Endothelial cell of umbilical vein (primary cell): Measurements from ENCODE around the gene CDH23. TPM values are rescaled to one million over a fixed set of nuclear protein-coding genes. Genes with fewer than 3 reads are reported as not detected.

Experiments used
- BruUV-seq: library from RNA; stranded (reverse); fragments of 400-500 nt; replicated peaks from 2 replicates; lab custom pipeline; 2021; lab: Mats Ljungman, UMichigan
- CTCF ChIA-PET: fragments of 300-600, 350-600 bp; sonication (Branson Sonifier 250); formaldehyde crosslinking; loops from one replicate; lab custom pipeline; 2021; ENCODE audit warnings: antibody characterized with exemption, inconsistent platforms; lab: Charles Lee
- POLR2A ChIA-PET: fragments of 300-600, 350-600 bp; sonication (Branson Sonifier 250); formaldehyde crosslinking; loops from one replicate; lab custom pipeline; 2021; ENCODE audit warnings: antibody characterized with exemption, inconsistent platforms; lab: Charles Lee
- DNase-seq: peaks from one replicate; pipeline ENCODE4 v3.0.0-alpha.2; 2011; ENCODE audit warnings: low read depth, low spot score
- FAIRE-seq: peaks from 2 replicates; lab custom pipeline; 2011; peaks lifted over from hg19 to GRCh38; lab: Jason Lieb, UNC
- H2AFZ ChIP-seq: 2 replicates; pipeline ENCODE4 v1.6.0; 2012; ENCODE audit warnings: low read depth, low read length, control low read depth, inconsistent platforms
- H3K27ac ChIP-seq: 2 replicates; pipeline ENCODE4 v1.5.1; 2011; ENCODE audit warnings: low read depth, mild to moderate bottlenecking, control low read depth, low read length, moderate library complexity; ENCODE audit not compliant: insufficient read depth
- H3K27me3 ChIP-seq, 2 experiments: 2 replicates each; pipeline versions ENCODE4 v1.6.0 to v1.6.1; 2011; ENCODE audit warnings: low read length in 2 of 2, mixed read lengths in 1 of 2; ENCODE audit not compliant: control insufficient read depth in 2 of 2, insufficient read depth in 2 of 2
- H3K36me3 ChIP-seq, 2 experiments: 2 replicates in 1 of 2; 3 replicates in 1 of 2; pipeline ENCODE4 v1.5.1; 2011; ENCODE audit warnings: low read length in 2 of 2, mild to moderate bottlenecking in 1 of 2, moderate library complexity in 1 of 2; ENCODE audit not compliant: control insufficient read depth in 2 of 2, insufficient read depth in 2 of 2; ENCODE audit errors: extremely low read depth in 1 of 2
- H3K4me1 ChIP-seq: 3 replicates; pipeline ENCODE4 v1.5.1; 2011; ENCODE audit warnings: mild to moderate bottlenecking, low read length; ENCODE audit not compliant: control insufficient read depth, insufficient read depth; ENCODE audit errors: extremely low read depth
- H3K4me2 ChIP-seq: 2 replicates; pipeline ENCODE4 v1.6.1; 2011; ENCODE audit warnings: low read length, control low read depth, mixed read lengths; ENCODE audit not compliant: insufficient read depth
- H3K4me3 ChIP-seq, 3 experiments: fragments of 200-600 bp in 1 of 3; sonication (generic), shearing (Covaris generic) in 1 of 3; replicated peaks in 1 of 3; 2 replicates each; pipeline ENCODE4 v1.5.1; 2011 to 2016; ENCODE audit warnings: control low read depth in 3 of 3, low read length in 3 of 3, mild to moderate bottlenecking in 2 of 3, inconsistent platforms in 1 of 3, low read depth in 1 of 3, moderate library complexity in 1 of 3; ENCODE audit not compliant: insufficient read depth in 1 of 3
- H3K79me2 ChIP-seq: 2 replicates; pipeline ENCODE4 v1.6.0; 2012; ENCODE audit warnings: low read length, inconsistent platforms; ENCODE audit not compliant: control insufficient read depth, insufficient read depth
- H3K9ac ChIP-seq: replicated peaks from 2 replicates; pipeline ENCODE3; 2011; ENCODE audit warnings: low read length, control low read depth; ENCODE audit not compliant: insufficient read depth; ENCODE audit errors: extremely low read depth
- H3K9me1 ChIP-seq: replicated peaks from 3 replicates; pipeline ENCODE4 v1.6.0; 2011; ENCODE audit warnings: mild to moderate bottlenecking, low read length; ENCODE audit not compliant: control insufficient read depth, insufficient read depth; ENCODE audit errors: extremely low read depth
- H3K9me3 ChIP-seq: replicated peaks from 2 replicates; pipeline ENCODE4 v1.5.1; 2012; ENCODE audit warnings: low read length, inconsistent platforms; ENCODE audit not compliant: control insufficient read depth, insufficient read depth
- H4K20me1 ChIP-seq: replicated peaks from 2 replicates; pipeline ENCODE3; 2011; ENCODE audit warnings: mild to moderate bottlenecking, low read length; ENCODE audit not compliant: control insufficient read depth, insufficient read depth; ENCODE audit errors: extremely low read depth
- EZH2 ChIP-seq: IDR thresholded peaks from 2 replicates; pipeline ENCODE4 v1.6.1; 2012; ENCODE audit warnings: borderline replicate concordance, low read depth, mild to moderate bottlenecking, moderate library complexity, low read length, inconsistent platforms; ENCODE audit not compliant: severe bottlenecking
- FOS ChIP-seq: IDR thresholded peaks from 2 replicates; pipeline ENCODE4 v1.6.1; 2011; ENCODE audit warnings: mild to moderate bottlenecking, low read length, moderate library complexity, borderline replicate concordance; ENCODE audit not compliant: insufficient read depth
- MAX ChIP-seq: IDR thresholded peaks from 2 replicates; pipeline ENCODE4 v1.6.1; 2011; ENCODE audit not compliant: insufficient read depth, insufficient read length
- MYC ChIP-seq: IDR thresholded peaks from one replicate; pipeline ENCODE4 v1.6.1; 2011; ENCODE audit warnings: mild to moderate bottlenecking, low read depth, low read length
- POLR2A ChIP-seq: IDR thresholded peaks from 2 replicates; pipeline ENCODE4 v1.6.1; 2012; ENCODE audit warnings: low read depth, mild to moderate bottlenecking, control low read depth, low read length
- dilution Hi-C: fragments of 300-500 bp; cut with MboI; formaldehyde crosslinking; loops from one replicate; pipeline ENCODE4 v1.15.0; 2019; ENCODE audit warnings: low sequenced_read_pairs; ENCODE audit not compliant: extremely low pct_ligation_motif_present
- intact Hi-C: fragments of 100-400 bp; cut with micrococcal nuclease; formaldehyde crosslinking; loops from one replicate; pipeline ENCODE4 v1.10.0; 2022
- polyA plus RNA-seq, 4 experiments: library from polyadenylated mRNA; depleted of rRNA in 3 of 4; stranded (reverse) in 3 of 4; unstranded in 1 of 4; fragments of >200 nt; gene quantifications; 2 replicates each; pipeline versions ENCODE4 v1.2.1 to v1.2.3, GENCODE V29; 2011 to 2012; ENCODE audit warnings: missing spikeins in 1 of 4
- total RNA-seq: library from RNA; stranded (reverse); gene quantifications from 2 replicates; pipeline ENCODE4 v1.2.3, GENCODE V29; 2021
- TF ChIP-seq, protein P1 (sequence below), 2 donors: IDR thresholded peaks; 1 replicate in 1 of 2; 2 replicates in 1 of 2; pipeline ENCODE4 v1.5.1; 2011; ENCODE audit warnings: low read length in 2 of 2, mild to moderate bottlenecking in 2 of 2, moderate library complexity in 2 of 2, control low read depth in 1 of 2, inconsistent platforms in 1 of 2, low read depth in 1 of 2; ENCODE audit not compliant: insufficient read depth in 1 of 2; ENCODE audit errors: extremely low read depth in 1 of 2

CDH23 gene
- total and polyA plus RNA-seq, 2 donors (not counting 3 experiments of a cell fraction or from before 2014, with no cell fraction given): not detected

DNA sequence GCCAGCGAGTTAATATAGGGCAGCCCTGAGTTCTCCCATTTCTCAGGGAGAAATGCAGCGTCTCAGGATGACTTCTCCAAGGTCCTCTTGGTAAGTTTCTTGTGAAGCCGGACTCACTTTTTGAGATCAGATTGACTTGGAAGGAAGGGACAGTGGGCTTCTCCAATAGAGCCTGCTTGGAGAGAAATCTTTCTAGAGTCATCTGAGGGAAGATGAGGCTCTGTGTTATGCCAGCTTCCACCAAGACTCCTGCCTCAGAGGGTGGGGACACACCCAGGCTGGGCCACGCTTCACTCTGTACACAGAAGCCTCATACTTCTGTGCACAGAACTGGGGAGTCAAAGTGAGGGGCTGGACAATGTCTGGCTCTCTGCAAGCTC, 317.3 kb downstream of the CDH23 start:
- dilution Hi-C loops: no loop called here
- H2AFZ ChIP-seq: peak overlapping the region; percentile 17
- no peak overlapping the region for H3K4me2 ChIP-seq

DNA sequence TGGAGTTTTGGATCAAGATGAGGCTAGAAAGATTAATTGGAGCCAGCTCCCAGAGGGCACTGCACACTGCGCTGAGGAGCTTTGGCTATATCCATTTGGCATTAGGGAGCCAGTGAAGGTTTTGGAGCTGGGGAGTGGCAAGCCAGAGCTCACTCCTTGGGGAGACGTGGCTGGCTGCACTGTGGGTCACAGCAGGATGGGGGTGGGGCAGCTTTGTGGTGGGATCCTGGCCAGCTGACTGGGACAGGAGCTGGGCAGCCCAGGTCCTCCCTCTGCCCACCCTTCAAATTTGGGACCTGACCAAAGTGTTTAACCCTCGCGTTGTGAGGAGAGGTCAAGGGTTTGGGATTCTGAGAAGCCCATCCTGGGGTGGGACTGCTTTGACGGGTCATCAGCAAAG, 317.9 kb downstream of the CDH23 start:
- H3K9me1 ChIP-seq: no peaks in the 10 kb centered on the region

More for the DNA sequence above, 317.3 kb downstream of the CDH23 start:
- intact Hi-C loops: loop anchor here (5.0 kb wide), 1 partner anchor 98 kb away; no protein-coding TSS in a partner anchor
- H3K9me1 ChIP-seq: no peaks in the 10 kb centered on the region
- H3K27ac ChIP-seq: no peak overlapping the region
- no peaks in the 10 kb centered on the region for H3K9me3 ChIP-seq
- no peaks in the 10 kb centered on the region for H3K79me2 ChIP-seq
- DNase-seq: no peak
- no peak for TF ChIP-seq EZH2
- TF ChIP-seq FOS: no peak
- TF ChIP-seq POLR2A: no peak
- TF ChIP-seq MYC: no peak
- no peak overlapping the region for H3K9ac ChIP-seq
- no peaks in the 10 kb centered on the region for H3K36me3 ChIP-seq
- H3K27me3 ChIP-seq: peaks cover 0 to 2% of the 10 kb centered on the region in 2 experiments
- no peak overlapping the region for H3K4me3 ChIP-seq
- H3K4me1 ChIP-seq: peaks cover 3% of the 10 kb centered on the region
- BruUV-seq: no TSS peak
- ChIA-PET POLR2A (no interaction called here), CTCF (interaction anchor here (1.0 to 3.1 kb wide), 4 partner anchors 17 to 383 kb away, joined by 3 to 20 read pairs (median 3); partner anchors contain the start of gene VSIR)
- FAIRE-seq: no peak
- H4K20me1 ChIP-seq: no peaks in the 10 kb centered on the region

More for the DNA sequence above, 317.9 kb downstream of the CDH23 start:
- ChIA-PET CTCF (interaction anchor here (1.0 kb wide), 2 partner anchors 18 to 384 kb away, joined by 3 read pairs; no protein-coding TSS in a partner anchor), POLR2A (no interaction called here)
- TF ChIP-seq POLR2A: no peak
- no peak for TF ChIP-seq MAX
- TF ChIP-seq, protein P1, sequence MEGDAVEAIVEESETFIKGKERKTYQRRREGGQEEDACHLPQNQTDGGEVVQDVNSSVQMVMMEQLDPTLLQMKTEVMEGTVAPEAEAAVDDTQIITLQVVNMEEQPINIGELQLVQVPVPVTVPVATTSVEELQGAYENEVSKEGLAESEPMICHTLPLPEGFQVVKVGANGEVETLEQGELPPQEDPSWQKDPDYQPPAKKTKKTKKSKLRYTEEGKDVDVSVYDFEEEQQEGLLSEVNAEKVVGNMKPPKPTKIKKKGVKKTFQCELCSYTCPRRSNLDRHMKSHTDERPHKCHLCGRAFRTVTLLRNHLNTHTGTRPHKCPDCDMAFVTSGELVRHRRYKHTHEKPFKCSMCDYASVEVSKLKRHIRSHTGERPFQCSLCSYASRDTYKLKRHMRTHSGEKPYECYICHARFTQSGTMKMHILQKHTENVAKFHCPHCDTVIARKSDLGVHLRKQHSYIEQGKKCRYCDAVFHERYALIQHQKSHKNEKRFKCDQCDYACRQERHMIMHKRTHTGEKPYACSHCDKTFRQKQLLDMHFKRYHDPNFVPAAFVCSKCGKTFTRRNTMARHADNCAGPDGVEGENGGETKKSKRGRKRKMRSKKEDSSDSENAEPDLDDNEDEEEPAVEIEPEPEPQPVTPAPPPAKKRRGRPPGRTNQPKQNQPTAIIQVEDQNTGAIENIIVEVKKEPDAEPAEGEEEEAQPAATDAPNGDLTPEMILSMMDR (IDR thresholded peaks at IDR 0.05; ENCODE audit: extremely low read depth in 1 of 2, insufficient read depth in 1 of 2, low read depth in 1 of 2, low read length in 2 of 2): no peak
- no peak for TF ChIP-seq EZH2
- Histone ChIP-seq H2AFZ (no peak overlapping the region), H3K9me3 (no peaks in the 10 kb centered on the region), H3K4me2 (no peak overlapping the region), H3K27me3 (peaks cover 0 to 2% of the 10 kb centered on the region in 2 experiments), H4K20me1 (no peaks in the 10 kb centered on the region), H3K36me3 (no peaks in the 10 kb centered on the region), H3K79me2 (no peaks in the 10 kb centered on the region), H3K4me3 (no peak overlapping the region), H3K27ac (no peak overlapping the region), H3K4me1 (peaks cover 3% of the 10 kb centered on the region), H3K9ac (no peak overlapping the region)
- no TSS peak for BruUV-seq
- FAIRE-seq: no peak
- dilution Hi-C loops (no loop called here), intact Hi-C loops (loop anchor here (5.0 kb wide), 1 partner anchor 98 kb away; no protein-coding TSS in a partner anchor)
- DNase-seq: no peak
